GM10847 (cell line): ENCODE results near the gene CARNS1.

Source experiments
- POLR2A ChIP-seq: IDR thresholded peaks from 2 replicates; pipeline ENCODE4 v1.6.1; 2011; ENCODE audit not compliant: insufficient read length; ENCODE audit errors: extremely low read depth

CARNS1 gene

DNA sequence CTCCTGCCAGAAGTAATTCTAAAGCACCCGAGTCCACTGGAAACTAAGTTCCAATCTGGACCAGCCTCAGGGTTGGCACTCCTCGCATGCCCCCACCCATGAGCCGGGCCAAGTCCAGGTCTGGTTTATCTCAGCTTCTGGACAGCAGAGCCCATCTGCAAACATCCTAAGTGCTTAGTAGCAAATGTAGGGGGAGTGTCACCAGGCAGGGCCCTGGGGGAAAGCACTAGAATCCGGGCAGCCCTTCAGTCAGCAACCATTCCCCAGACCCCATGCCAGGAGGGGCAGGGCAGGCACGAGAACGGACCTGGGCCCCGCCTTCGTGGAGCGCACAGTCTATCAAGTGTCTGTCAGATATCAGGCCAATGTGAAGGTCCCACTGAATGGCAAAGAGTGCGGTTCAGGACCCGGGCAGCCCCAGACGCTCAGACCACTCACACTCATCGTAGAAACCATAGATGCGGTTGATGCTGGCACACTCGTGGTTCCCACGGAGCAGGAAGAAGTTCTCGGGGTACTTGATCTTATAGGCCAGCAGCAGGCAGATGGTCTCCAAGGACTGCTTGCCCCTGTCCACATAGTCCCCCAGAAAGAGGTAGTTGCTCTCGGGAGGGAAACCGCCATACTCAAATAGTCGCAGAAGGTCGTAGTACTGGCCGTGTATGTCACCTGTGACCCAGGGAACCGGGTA, 15.1 kb upstream of the CARNS1 start:
- TF ChIP-seq POLR2A, result no peak

DNA sequence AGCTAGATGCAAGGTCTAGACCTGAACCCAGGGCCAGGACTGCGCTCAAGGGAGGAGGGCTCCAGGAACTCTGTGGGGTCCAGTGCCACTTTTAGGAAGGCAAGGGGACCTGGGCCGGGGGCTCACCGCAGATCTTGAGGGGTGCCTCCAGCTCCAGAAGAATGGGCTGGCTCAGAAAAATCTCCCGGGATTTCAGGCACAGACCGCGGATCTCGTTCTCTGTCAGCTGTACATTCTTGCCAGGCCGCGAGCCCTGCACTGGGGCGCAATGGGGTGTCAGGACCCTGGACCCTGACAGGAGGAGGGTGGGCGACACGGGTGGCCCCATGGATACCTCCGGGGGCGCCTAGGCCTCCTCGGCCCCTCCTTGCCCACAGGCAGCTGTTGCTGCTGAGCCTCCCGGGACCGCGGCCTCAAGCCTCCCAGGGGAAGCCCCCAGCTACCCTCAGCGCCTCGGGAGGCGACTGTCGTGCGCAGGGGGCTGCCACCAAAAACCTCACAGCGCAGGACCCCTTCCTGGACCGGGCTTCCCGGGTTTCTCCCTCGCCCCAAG, 14.5 kb upstream of the CARNS1 start:
- no peak for TF ChIP-seq POLR2A

DNA sequence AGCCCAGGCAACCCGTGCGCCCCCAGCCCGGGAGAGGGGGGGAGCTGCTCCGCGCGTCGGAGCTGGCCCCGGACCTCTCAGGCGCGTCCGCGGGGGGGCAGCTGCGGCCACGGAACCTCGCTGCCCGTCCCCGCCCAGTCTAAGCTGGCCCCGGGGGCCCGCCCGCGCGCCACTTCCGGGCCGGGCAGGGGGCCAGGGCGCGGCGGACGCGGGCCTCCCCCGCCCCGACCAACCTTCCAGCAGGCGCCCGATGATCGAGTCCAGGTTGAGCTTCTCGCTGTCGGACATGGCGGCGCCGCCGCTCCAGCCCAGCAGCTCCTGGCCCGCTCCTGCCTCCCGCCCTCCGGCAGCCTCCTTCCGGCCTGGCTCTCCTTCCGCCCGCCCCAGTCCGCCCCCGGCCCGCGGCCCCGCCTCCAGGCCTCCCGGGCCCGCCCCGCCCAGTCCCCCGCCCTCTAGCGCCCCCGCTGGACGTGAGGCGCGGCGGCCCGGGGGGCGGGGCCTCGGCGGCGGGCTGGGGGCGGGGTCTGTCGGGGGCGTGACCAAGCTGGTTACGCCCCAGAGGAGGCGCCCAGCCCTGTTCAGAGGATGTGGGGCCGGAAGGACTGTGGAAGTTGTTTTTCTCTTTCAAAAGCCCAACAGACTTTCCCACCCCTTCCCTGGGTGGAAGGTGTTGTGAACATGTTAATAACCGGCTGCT, 13.8 kb upstream of the CARNS1 start, which contains the start of gene PPP1CA:
Gene PPP1CA, minus strand, starts transcription at position 364 of the 697 bp plus-strand sequence. Its CDS starts 76 bp downstream, at position 288.
- TF ChIP-seq POLR2A, result peak; percentile 84

GRCh38 chr11:67404515-67405195, 10.8 kb upstream of the CARNS1 start:
- no peak for TF ChIP-seq POLR2A

DNA sequence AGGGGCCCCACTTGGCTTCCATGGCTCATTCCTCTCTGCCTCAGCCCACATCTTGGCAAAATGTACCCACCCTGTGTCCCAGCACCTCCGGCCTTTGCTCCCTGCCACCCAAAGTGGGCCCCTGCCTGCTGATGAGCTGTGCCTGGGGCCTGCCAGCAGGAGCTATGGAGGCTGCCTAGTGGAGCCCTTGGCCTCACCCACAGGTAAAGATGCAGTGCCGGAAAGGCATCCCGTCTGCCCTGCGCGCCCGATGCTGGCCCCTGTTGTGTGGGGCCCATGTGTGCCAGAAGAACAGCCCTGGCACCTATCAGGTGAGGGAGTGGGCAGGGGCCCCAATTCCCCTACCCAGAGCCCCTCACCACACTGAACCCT, 10.3 kb upstream of the CARNS1 start:
- no peak for TF ChIP-seq POLR2A

- no peak for TF ChIP-seq POLR2A
Observed at GRCh38 chr11:67405688-67406339, 9.7 kb upstream of the CARNS1 start.

- TF ChIP-seq POLR2A, result no peak
Observed at GRCh38 chr11:67406420-67406968, 9.0 kb upstream of the CARNS1 start.

- no peak for TF ChIP-seq POLR2A
Observed at GRCh38 chr11:67406969-67407687, 8.3 kb upstream of the CARNS1 start.

GRCh38 chr11:67407688-67408163, 7.8 kb upstream of the CARNS1 start:
- no peak for TF ChIP-seq POLR2A

- TF ChIP-seq POLR2A, result no peak
Observed at GRCh38 chr11:67408437-67409200, 6.9 kb upstream of the CARNS1 start.

DNA sequence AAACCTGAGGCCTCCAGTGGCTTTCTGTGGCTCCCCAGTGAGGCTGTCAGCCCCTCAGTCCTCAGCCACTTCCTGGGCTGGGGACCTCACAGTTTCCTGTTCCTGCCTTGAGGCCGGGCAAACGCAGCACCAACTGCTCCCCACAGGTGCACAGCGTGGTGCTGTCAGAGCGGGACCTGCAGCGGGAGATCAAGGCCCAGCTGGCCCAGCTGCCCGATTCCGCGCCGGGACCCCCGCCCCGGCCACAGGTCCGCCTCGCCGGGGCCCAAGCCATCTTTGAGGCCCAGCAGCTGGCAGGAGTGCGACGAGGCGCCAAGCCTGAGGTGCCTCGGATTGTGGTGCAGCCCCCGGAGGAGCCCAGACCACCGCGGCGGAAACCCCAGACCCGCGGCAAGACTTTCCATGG, 6.2 kb upstream of the CARNS1 start:
- peak; percentile 56 for TF ChIP-seq POLR2A

- TF ChIP-seq POLR2A, result no peak
Observed at GRCh38 chr11:67409781-67410368, 5.6 kb upstream of the CARNS1 start.

DNA sequence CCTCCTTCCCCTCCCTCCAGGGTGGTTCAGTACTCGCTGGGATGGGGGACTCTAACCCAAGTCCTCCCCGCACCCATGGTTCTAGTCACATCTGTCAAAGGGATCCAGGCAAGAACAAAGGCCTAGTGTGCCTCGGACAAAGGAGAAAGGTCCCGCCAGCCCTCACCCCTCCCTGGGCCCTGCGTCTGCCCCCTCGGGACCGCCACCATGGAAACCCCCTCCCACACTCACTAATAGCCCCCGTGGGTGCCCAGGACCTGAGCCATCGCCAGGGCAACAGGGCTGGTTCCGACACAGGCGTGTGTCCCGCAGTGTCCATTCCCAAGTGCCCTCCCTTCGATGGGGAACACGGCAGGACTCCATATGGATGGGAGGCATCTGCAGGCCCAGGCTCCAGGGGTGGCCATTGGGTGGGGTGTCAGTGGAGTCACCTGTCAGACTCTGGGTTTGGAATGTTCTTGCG, 5.1 kb upstream of the CARNS1 start:
- TF ChIP-seq POLR2A, result no peak

GRCh38 chr11:67410984-67411784, 4.3 kb upstream of the CARNS1 start:
- no peak for TF ChIP-seq POLR2A
